Mucosa of rectum (tissue), 2 donors: ENCODE data around the gene EIF3A.
A peak's percentile ranks its signal among the peaks of the same experiment; 100 is the strongest.
"Not testable (repeated sequence)": the region's sequence is repeated elsewhere in the genome, so short reads cannot be mapped to it uniquely, and the experiment has no call there.

ENCODE experiments used
- H3K27ac ChIP-seq, 2 donors: one replicate each; pipeline ENCODE4 v1.7.0; 2013; ENCODE audit warnings: inconsistent platforms in 2 of 2, low read depth in 2 of 2, low read length in 2 of 2
- H3K27me3 ChIP-seq, 2 donors: one replicate each; pipeline ENCODE4 v1.7.0; 2013; ENCODE audit warnings: low read length in 2 of 2; ENCODE audit not compliant: control insufficient read depth in 2 of 2, insufficient read depth in 2 of 2
- H3K36me3 ChIP-seq, 2 donors: one replicate each; pipeline ENCODE4 v1.7.0; 2013; ENCODE audit warnings: low read length in 2 of 2; ENCODE audit not compliant: control insufficient read depth in 2 of 2, insufficient read depth in 2 of 2
- H3K4me1 ChIP-seq, 2 donors: one replicate each; pipeline ENCODE4 v1.7.0; 2013; ENCODE audit warnings: low read length in 2 of 2, mild to moderate bottlenecking in 1 of 2; ENCODE audit not compliant: control insufficient read depth in 2 of 2, insufficient read depth in 2 of 2
- H3K4me3 ChIP-seq, 2 donors: one replicate each; pipeline ENCODE4 v1.7.0; 2013; ENCODE audit warnings: low read length in 2 of 2
- H3K9ac ChIP-seq, 2 donors: one replicate each; pipeline ENCODE4 v1.7.0; 2013; ENCODE audit warnings: low read length in 2 of 2, low read depth in 1 of 2, mild to moderate bottlenecking in 1 of 2
- H3K9me3 ChIP-seq, 2 donors: one replicate each; pipeline ENCODE4 v1.7.0; 2013; ENCODE audit warnings: low read length in 2 of 2; ENCODE audit not compliant: control insufficient read depth in 2 of 2
- donor health status: healthy.
- donor health status: Normal muscosa, but diverticular disease.

Gene EIF3A

DNA sequence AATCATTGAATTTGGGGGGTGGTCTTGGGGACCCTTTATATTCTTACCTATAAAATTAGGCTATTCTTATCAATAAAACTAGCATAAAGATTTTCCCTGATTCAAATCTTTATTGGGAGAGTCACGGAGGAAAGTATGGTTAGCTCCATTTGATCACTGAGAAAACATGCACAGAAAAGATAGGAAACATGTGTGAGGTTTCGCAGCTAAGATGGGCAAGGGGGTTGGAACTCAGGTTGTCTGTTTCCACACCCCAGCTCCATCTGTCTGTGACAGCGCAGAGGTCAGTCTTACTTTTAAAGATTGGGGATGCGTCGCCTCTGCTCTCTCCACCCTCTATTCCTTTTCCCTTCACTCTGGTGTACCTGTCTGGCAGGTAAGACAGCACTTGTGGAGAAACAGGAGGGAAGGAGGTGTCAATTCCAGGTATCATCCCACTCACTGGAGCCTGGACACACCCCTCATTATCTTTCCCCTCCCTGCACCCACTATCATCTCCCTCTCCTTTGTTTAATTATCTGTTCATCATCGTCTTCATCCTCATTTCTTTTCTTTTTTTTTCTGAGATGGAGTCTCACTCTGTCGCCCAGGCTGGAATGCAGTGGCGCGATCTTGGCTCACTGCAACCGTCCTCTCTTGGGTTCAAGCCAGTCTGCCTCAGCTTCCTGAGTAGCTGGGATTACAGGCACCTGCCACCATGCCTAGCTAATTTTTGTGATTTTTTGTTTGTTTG is 20.9 kb upstream of the EIF3A start:
- Histone ChIP-seq H3K27me3 (no peaks in the 10 kb centered on the region), H3K27ac (peak overlapping the region; percentile 84 to 90), H3K4me1 (peaks cover 15 to 20% of the 10 kb centered on the region in 2 donors), H3K9me3 (no peaks in the 10 kb centered on the region), H3K9ac (peak overlapping the region in 1 of 2 donors; percentile 47), H3K4me3 (no peak overlapping the region), H3K36me3 (no peaks in the 10 kb centered on the region)

DNA sequence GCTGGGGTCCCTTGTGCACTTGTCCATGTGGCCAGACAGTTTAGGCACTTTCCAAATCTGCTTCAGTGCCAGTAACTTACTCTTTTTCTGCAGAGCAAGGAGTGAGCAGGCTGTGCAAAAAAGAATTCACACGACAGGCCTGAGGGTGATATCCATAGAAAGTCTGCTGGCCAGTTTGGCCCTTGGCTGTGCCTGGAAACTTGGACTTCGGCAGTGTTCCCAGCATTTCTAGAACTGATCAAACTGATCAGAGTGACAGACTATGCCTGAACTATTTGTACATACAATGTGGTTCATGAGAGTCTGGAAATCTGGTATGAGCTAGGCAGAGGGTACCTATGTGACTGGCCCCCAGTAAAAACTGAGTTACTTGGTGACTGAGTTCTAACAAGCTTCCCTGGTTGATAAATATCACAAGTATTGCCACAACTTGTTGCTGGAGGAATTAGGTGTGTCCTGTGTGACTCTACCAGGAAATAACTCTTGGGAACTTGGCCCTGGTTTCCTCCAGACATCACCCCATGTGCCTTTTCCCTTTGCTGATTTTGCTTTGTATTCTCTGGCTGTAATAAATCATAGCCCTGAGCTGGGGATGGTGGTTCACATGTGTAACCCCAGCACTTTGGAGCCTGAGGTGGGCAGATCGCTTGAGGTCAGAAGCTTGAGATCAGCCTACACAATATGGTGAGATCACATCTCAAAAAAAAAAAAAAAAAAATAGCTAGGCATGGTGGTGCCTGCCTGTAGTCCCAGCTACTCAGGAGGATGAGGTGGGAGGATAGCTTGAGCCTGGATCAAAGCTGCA is 20.0 kb upstream of the EIF3A start:
- Histone ChIP-seq H3K27ac (peak overlapping the region; percentile 84 to 90), H3K4me1 (peaks cover 15 to 20% of the 10 kb centered on the region in 2 donors), H3K27me3 (no peaks in the 10 kb centered on the region), H3K9ac (peak overlapping the region; percentile 58 to 60), H3K36me3 (no peaks in the 10 kb centered on the region), H3K4me3 (no peak overlapping the region), H3K9me3 (no peaks in the 10 kb centered on the region)

DNA sequence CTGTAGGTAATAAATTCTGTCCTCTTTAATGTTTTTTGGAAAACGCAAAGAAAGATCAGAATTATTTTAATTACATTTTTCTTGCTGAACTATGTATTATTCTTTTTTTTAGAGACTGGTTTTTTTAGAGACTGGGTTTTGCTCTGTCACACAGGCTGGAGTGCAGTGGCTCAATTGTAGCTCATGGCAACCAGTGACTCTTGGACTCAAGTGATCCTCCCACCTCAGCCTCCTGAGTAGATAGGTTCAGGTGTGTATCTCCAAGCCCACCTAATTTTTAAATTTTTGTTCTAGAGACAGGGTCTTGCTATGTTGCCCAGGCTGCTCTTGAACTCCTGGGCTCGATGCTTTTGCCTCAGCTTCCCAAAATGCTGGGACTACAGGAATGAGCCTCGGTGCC is 18.0 kb upstream of the EIF3A start:
- Histone ChIP-seq H3K36me3 (no peaks in the 10 kb centered on the region), H3K9me3 (no peaks in the 10 kb centered on the region), H3K4me1 (peaks cover 8 to 14% of the 10 kb centered on the region in 2 donors), H3K27me3 (no peaks in the 10 kb centered on the region), H3K4me3 (no peak overlapping the region), H3K9ac (no peak overlapping the region), H3K27ac (no peak overlapping the region)

DNA sequence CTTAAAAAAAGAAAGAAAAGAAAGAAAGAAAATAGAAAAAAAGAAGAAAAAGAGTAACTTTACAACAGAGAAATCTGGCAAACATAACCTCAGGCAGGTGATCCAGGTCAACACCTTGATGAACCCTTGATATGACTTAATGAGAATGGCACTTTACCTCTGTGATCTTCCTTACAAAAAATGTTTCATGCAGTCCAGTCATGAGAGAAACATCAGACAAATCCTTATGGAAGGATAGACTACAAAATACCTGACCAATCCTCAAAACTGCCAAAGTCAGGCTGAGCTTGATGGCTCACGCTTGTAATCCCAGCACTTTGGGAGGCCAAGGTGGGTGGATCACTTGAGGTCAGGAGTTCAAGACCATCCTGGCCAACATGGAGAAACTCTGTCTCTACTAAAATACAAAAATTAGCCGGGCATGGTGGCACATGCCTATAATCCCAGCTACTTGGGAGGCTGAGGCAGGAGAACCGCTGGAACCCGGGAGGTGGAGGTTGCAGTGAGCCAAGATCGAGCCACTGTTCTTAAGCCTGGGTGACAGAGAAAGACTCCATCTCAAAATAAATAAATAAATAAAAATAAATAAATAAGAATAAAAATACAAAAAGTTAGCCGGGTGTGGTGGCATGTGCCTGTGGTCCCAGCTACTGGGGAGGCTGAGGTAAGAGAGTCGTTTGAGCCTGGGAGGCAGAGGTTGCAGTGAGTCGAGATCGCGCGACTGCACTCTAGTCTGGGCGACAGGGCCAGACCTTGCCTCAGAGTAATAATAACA is 16.2 kb upstream of the EIF3A start:
- H3K36me3 ChIP-seq, H3K9ac ChIP-seq, H3K27me3 ChIP-seq, H3K9me3 ChIP-seq, H3K4me3 ChIP-seq, H3K27ac ChIP-seq: not testable (repeated sequence)
- H3K4me1 ChIP-seq: peaks cover 8 to 14% of the 10 kb centered on the region in 2 donors

DNA sequence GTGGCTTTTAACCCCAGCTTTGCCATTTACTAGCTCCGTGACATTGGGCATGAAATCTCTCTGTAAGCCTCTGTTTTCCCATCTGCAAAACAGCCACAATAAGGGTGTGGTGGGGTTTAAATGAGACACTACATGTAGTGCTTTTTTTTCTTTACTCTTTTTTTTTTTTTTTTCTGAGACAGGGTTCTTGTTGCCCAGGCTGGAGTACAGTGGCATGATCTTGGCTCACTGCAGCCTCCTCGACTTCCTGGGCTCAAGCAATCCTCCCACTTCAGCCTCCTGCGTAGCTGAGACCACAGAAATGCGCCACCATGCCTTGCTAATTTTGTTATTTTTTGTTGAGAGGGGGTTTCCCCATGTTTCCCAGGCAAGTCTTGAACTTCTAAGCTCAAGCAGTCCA is 15.0 kb upstream of the EIF3A start:
- H3K36me3 ChIP-seq: no peaks in the 10 kb centered on the region
- H3K4me1 ChIP-seq: peaks cover 10 to 13% of the 10 kb centered on the region in 2 donors
- no peaks in the 10 kb centered on the region for H3K27me3 ChIP-seq
- no peak overlapping the region for H3K27ac ChIP-seq
- H3K4me3 ChIP-seq: no peak overlapping the region
- H3K9ac ChIP-seq: no peak overlapping the region
- H3K9me3 ChIP-seq: no peaks in the 10 kb centered on the region

DNA sequence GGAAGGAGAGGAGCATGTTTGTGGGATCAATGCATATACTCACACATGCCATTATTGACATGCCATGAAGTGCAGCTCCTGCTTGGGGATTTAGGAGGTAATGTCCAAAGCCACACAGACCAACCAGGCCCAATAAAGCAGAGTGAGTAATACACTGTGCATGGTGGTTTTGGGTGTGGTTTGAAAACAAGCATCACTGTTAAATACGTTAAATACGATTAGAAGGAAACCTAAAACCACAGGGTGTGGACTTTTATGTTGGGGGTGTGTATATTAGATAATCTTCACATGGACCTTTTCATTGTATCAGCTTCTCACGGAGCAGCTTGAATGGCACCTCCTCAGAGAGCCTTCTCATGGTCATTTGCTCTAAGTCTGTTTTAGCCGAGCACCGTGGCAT is 10.4 kb upstream of the EIF3A start:
- H3K4me3 ChIP-seq: peak overlapping the region in 1 of 2 donors; percentile 1
- H3K9me3 ChIP-seq: no peaks in the 10 kb centered on the region
- H3K36me3 ChIP-seq: no peaks in the 10 kb centered on the region
- peak overlapping the region; percentile 85 to 88 for H3K27ac ChIP-seq
- H3K4me1 ChIP-seq: peaks cover 7 to 14% of the 10 kb centered on the region in 2 donors
- H3K27me3 ChIP-seq: no peaks in the 10 kb centered on the region
- peak overlapping the region; percentile 8 to 27 for H3K9ac ChIP-seq

DNA sequence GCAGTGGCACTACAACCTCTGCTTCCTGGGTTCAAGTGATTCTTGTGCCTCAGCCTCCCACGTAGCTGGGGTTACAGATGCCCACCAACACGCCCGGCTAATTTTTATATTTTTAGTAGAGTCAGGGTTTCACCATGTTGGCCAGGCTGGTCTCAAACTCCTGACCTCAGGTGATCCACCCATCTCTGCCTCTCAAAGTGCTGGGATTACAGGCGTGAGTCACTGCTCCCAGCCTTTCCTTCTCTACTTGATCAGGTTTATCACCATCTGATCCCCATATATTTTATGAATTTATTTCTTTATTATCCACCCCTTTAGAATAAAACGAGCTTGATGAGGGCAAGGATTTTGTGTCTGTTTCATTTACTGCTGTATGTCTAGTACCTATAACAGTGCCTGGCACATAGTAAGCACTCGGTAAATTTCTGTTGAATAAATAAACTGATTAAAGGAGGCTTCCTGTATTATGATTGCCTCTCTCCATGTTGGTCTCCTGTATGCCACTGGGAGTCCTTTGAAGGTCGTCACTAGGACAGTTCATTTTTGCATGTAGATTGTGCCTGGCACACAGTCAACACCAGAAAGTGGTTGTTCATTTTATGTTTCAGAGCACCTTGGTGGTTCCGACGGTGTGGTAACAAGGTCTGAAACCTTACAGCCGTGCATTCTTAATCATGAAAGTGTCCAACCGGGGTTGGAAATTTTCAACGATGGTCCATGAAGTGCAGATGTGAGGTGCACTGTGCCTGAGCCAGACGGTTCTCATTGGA is 9.6 kb upstream of the EIF3A start:
- Histone ChIP-seq H3K27me3 (no peaks in the 10 kb centered on the region), H3K4me3 (peak overlapping the region in 1 of 2 donors; percentile 1), H3K27ac (peak overlapping the region; percentile 85 to 88), H3K9me3 (no peaks in the 10 kb centered on the region), H3K9ac (peak overlapping the region; percentile 8 to 27), H3K36me3 (no peaks in the 10 kb centered on the region), H3K4me1 (peaks cover 7 to 14% of the 10 kb centered on the region in 2 donors)

DNA sequence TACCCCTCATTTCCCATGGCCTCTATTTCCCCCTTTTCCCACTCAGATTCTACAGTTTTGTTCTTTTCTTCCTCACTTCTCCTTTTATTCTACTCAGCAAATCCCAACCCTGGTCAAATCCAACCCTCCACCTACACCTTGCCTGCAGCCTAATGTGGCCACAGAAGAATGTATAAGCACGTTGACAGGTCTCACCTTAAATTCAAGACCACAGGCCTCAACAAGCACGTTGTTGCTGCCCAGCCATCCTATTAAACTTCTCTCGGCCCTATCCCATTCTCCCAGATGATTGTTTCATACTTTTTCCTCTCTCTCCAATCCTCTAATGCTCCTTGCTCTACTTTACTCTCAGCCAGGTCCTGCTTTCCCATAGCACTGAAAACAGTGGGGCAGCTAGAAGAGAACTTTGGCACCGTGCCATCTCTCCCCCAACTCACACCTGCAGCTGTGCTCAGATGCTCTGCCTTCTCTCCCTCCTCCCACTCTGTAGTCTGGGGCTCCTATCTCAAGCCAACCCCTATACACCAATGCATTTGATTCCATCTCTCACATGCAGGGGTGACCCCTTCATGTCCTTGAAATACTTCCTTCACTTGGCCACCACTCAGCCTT is 6.8 kb upstream of the EIF3A start:
- H3K9ac ChIP-seq: no peak overlapping the region
- no peak overlapping the region for H3K4me3 ChIP-seq
- no peaks in the 10 kb centered on the region for H3K36me3 ChIP-seq
- no peaks in the 10 kb centered on the region for H3K27me3 ChIP-seq
- no peak overlapping the region for H3K27ac ChIP-seq
- peaks cover 7 to 14% of the 10 kb centered on the region in 2 donors for H3K4me1 ChIP-seq
- no peaks in the 10 kb centered on the region for H3K9me3 ChIP-seq

DNA sequence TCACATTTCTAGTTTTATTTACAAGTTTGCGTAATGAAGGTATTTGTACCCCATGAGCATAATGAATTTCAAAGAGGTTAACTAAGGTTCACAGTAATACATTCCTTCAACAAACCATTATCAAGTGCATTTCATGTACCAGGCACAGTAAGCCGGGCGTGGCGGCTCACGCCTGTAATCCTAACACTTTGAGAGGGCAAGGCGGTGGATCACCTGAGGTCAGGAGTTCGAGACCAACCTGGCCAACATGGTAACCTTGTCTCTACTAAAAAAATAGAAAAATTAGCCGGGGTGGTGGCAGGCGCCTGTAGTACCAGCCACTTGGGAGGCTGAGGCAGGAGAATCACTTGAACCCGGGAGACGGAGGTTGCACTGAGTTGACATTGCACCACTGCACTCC is 4.3 kb upstream of the EIF3A start:
- peaks cover 0 to 2% of the 10 kb centered on the region in 2 donors for H3K4me1 ChIP-seq

More for the DNA sequence above, 4.3 kb upstream of the EIF3A start:
- Histone ChIP-seq H3K27me3 (no peaks in the 10 kb centered on the region), H3K36me3 (no peaks in the 10 kb centered on the region), H3K9me3 (no peaks in the 10 kb centered on the region), H3K4me3 (no peak overlapping the region), H3K27ac (no peak overlapping the region), H3K9ac (no peak overlapping the region)
